ENCODE data around the gene SYNPO.

DNA sequence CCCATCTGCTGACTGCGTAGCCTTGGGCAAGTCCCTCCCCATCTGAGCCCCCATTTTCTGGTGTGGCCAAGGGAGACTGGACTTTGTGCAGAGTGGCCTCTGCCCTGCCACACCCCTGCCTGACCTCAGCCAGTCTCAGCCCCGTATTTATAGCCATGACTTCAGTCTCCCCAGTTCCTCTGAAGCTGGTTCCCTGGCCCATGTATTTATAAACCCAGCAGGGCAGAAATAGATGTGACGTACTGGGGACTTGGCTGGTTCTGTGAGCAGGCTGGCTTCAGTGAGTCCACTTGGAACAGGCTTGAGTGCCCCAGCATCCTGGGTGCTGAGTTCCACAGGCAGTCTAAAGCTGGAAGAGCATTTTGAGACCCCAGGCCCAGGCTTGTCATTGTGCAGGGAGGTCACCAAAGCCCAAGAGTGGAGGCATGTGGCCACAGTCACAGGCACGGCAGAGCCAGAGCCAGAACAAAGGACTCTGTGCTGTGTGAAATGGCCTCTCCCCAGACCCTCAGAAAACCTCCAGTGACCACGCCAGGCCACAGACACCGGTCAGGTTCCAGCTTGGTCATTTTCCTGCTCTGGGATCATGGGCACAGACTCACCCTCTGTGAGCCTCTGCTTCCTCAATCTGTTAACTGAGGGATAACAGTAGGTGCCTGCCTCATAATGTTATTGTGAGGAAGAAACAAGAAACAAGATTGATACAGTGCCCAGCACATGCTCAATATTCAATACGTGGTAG, 30.4 kb upstream of the SYNPO start:
- TF ChIP-seq EZH2 (IDR thresholded peaks at IDR 0.05; ENCODE audit: insufficient read depth, low read length), result no peak
- TF ChIP-seq, protein P1, sequence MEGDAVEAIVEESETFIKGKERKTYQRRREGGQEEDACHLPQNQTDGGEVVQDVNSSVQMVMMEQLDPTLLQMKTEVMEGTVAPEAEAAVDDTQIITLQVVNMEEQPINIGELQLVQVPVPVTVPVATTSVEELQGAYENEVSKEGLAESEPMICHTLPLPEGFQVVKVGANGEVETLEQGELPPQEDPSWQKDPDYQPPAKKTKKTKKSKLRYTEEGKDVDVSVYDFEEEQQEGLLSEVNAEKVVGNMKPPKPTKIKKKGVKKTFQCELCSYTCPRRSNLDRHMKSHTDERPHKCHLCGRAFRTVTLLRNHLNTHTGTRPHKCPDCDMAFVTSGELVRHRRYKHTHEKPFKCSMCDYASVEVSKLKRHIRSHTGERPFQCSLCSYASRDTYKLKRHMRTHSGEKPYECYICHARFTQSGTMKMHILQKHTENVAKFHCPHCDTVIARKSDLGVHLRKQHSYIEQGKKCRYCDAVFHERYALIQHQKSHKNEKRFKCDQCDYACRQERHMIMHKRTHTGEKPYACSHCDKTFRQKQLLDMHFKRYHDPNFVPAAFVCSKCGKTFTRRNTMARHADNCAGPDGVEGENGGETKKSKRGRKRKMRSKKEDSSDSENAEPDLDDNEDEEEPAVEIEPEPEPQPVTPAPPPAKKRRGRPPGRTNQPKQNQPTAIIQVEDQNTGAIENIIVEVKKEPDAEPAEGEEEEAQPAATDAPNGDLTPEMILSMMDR (IDR thresholded peaks at IDR 0.05; ENCODE audit: insufficient read depth, low read depth, low read length), result no peak

Data from astrocyte (in vitro differentiated cells and primary cell).